ENCODE measurements around the gene SUN3. TPM values are rescaled to one million over a fixed set of nuclear protein-coding genes. Genes with fewer than 3 reads are reported as not detected.

SUN3 gene
- total and polyA plus RNA-seq, 2 of the 13 experiments (the other 11 are each of a cell fraction or from before 2014, with no cell fraction given): not detected

DNA sequence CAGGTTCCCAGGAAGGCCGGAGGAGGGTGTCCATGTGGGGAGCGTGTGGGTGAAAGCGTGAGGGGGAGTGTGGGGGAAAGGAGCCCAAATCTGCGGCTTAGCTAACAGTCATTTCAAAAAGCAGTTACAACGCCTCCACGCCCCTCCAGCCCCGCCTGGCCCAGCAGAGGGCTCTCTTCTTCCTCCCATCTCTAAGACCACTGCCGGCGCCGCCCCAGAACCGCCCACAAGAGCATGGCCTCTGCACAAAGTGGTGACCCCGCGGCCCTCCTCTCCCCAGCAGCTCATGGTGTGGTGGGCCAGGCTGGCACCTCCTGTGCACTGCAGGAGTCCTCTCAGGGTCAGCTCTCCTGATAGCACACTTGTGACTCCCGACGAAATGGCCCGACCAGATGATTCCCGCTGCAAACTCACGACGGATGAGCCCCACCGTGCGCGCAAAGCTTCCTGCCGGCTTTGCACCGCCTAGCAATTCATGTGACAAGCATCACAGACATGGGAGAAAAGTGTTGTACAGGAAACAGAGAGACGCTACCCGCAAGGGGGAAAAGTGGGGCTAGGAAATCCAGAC is 37.1 kb downstream of the SUN3 start (continued):
- TF ChIP-seq ZBTB1 (CRISPR knock-in tag; IDR thresholded peaks at IDR 0.05; ENCODE audit: borderline replicate concordance) (no peak), KLF13 (CRISPR knock-in tag; IDR thresholded peaks at IDR 0.05) (no peak), GMEB1 (CRISPR knock-in tag; IDR thresholded peaks at IDR 0.05; ENCODE audit: borderline replicate concordance) (no peak), KAT7 (CRISPR knock-in tag; IDR thresholded peaks at IDR 0.05; ENCODE audit: borderline replicate concordance) (no peak; the same call in 1 of the 2 replicates), HNRNPLL (IDR thresholded peaks at IDR 0.05; ENCODE audit: low read depth, low read length, poor library complexity, severe bottlenecking) (peak; percentile 49), PHF8 (CRISPR knock-in tag; IDR thresholded peaks at IDR 0.05) (peak; percentile 39; the same call in 1 of the 2 replicates), DRAP1 (CRISPR knock-in tag; IDR thresholded peaks at IDR 0.05) (no peak), NR2F6 (IDR thresholded peaks at IDR 0.05) (peak; percentile 55; the same call in 1 of the 2 replicates), NR2F6 (CRISPR knock-in tag; IDR thresholded peaks at IDR 0.05) (peak; percentile 76; the same call in 1 of the 2 replicates), ARNTL (CRISPR knock-in tag; IDR thresholded peaks at IDR 0.05) (peak; percentile 35; the same call in 1 of the 2 replicates), ZNF331 (CRISPR knock-in tag; IDR thresholded peaks at IDR 0.05) (0 out of 2 replicates have a peak, but pooled peaks have one; percentile 28), FOXC1 (CRISPR knock-in tag; IDR thresholded peaks at IDR 0.05; ENCODE audit: borderline replicate concordance) (0 out of 2 replicates have a peak, but pooled peaks have one; percentile 31), BORCS8-MEF2B (CRISPR knock-in tag; IDR thresholded peaks at IDR 0.05) (peak; percentile 63; the same call in 1 of the 2 replicates), AKAP8 (CRISPR knock-in tag; IDR thresholded peaks at IDR 0.05) (no peak), THRA (CRISPR knock-in tag; IDR thresholded peaks at IDR 0.05; ENCODE audit: borderline replicate concordance) (0 out of 2 replicates have a peak, but pooled peaks have one; percentile 26), MED1 (CRISPR knock-in tag; IDR thresholded peaks at IDR 0.05) (peak; percentile 20; the same call in 1 of the 2 replicates), MEF2D (CRISPR knock-in tag; IDR thresholded peaks at IDR 0.05) (peak; percentile 67; the same call in 1 of the 2 replicates), TCF12 (IDR thresholded peaks at IDR 0.05) (no peak), TCF12 (CRISPR knock-in tag; IDR thresholded peaks at IDR 0.05) (no peak), ZMYM2 (CRISPR knock-in tag; IDR thresholded peaks at IDR 0.05) (peak; percentile 67; the same call in 1 of the 2 replicates), TSC22D2 (CRISPR knock-in tag; IDR thresholded peaks at IDR 0.05; ENCODE audit: borderline replicate concordance) (peak; percentile 61; the same call in 1 of the 2 replicates), ZBTB20 (CRISPR knock-in tag; IDR thresholded peaks at IDR 0.05; ENCODE audit: borderline replicate concordance, low read depth) (no peak), KLF16 (CRISPR knock-in tag; IDR thresholded peaks at IDR 0.05) (no peak), POGZ (CRISPR knock-in tag; IDR thresholded peaks at IDR 0.05) (peak; percentile 62; the same call in 1 of the 2 replicates)
- TF ChIP-seq, protein P1, sequence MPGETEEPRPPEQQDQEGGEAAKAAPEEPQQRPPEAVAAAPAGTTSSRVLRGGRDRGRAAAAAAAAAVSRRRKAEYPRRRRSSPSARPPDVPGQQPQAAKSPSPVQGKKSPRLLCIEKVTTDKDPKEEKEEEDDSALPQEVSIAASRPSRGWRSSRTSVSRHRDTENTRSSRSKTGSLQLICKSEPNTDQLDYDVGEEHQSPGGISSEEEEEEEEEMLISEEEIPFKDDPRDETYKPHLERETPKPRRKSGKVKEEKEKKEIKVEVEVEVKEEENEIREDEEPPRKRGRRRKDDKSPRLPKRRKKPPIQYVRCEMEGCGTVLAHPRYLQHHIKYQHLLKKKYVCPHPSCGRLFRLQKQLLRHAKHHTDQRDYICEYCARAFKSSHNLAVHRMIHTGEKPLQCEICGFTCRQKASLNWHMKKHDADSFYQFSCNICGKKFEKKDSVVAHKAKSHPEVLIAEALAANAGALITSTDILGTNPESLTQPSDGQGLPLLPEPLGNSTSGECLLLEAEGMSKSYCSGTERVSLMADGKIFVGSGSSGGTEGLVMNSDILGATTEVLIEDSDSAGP (CRISPR knock-in tag; IDR thresholded peaks at IDR 0.05; ENCODE audit: borderline replicate concordance): peak; percentile 32; the same call in 1 of the 2 replicates
- TF ChIP-seq, protein P2, sequence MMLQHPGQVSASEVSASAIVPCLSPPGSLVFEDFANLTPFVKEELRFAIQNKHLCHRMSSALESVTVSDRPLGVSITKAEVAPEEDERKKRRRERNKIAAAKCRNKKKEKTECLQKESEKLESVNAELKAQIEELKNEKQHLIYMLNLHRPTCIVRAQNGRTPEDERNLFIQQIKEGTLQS (CRISPR knock-in tag; IDR thresholded peaks at IDR 0.05): no peak

All from HepG2 (cell line).